Karpas-422 (cell line): ENCODE results near the gene MACROD2. TPM values are rescaled to one million over a fixed set of nuclear protein-coding genes. Genes with fewer than 3 reads are reported as not detected.

Experiments used
- DNase-seq: peaks from one replicate; pipeline ENCODE4 v3.0.0-alpha.2; 2015
- H2AFZ ChIP-seq: fragments of 200-600 bp; sonication (generic); 2 replicates; pipeline ENCODE4 v1.6.1; 2014; ENCODE audit warnings: antibody characterized with exemption, low read length, mixed read lengths
- H3K27ac ChIP-seq: fragments of 200-600 bp; sonication (generic); 2 replicates; pipeline ENCODE4 v1.5.1; 2014; ENCODE audit warnings: mild to moderate bottlenecking, low read length, moderate library complexity
- H3K27me3 ChIP-seq: fragments of 200-600 bp; sonication (generic); 2 replicates; pipeline ENCODE4 v1.6.1; 2014; ENCODE audit warnings: low read length, mixed read lengths
- H3K36me3 ChIP-seq: fragments of 200-600 bp; sonication (generic); 2 replicates; pipeline ENCODE4 v1.6.1; 2014; ENCODE audit warnings: low read length, mixed read lengths; ENCODE audit not compliant: insufficient read depth
- H3K4me1 ChIP-seq: fragments of 200-600 bp; sonication (generic); 2 replicates; pipeline ENCODE4 v1.6.1; 2014; ENCODE audit warnings: mild to moderate bottlenecking, low read length, mixed read lengths
- H3K4me2 ChIP-seq: fragments of 200-600 bp; sonication (generic); 2 replicates; pipeline ENCODE4 v1.6.1; 2014; ENCODE audit warnings: low read length, low read depth, mild to moderate bottlenecking; ENCODE audit not compliant: poor library complexity, severe bottlenecking
- H3K4me3 ChIP-seq: fragments of 200-600 bp; sonication (generic); 2 replicates; pipeline ENCODE4 v1.5.1; 2014; ENCODE audit warnings: mild to moderate bottlenecking, antibody characterized with exemption, low read length, mixed read lengths
- H3K79me2 ChIP-seq: fragments of 200-600 bp; sonication (generic); 2 replicates; pipeline ENCODE4 v1.6.1; 2014; ENCODE audit warnings: mild to moderate bottlenecking, low read length, mixed read lengths
- H3K9ac ChIP-seq: fragments of 200-600 bp; sonication (generic); 2 replicates; pipeline ENCODE4 v1.6.0; 2014; ENCODE audit warnings: low read length
- H3K9me2 ChIP-seq: fragments of 200-600 bp; sonication (generic), shearing (Covaris generic); replicated peaks from 2 replicates; pipeline ENCODE4 v1.6.0; 2014; ENCODE audit warnings: mild to moderate bottlenecking, low read length, moderate library complexity; ENCODE audit not compliant: insufficient read depth
- H3K9me3 ChIP-seq: fragments of 300-700, 200-600 bp; sonication (generic); 2 replicates; pipeline ENCODE4 v1.6.1; 2014; ENCODE audit warnings: low read length, mixed read lengths
- H4K20me1 ChIP-seq: fragments of 200-600 bp; sonication (generic); 2 replicates; pipeline ENCODE4 v1.6.1; 2014; ENCODE audit warnings: mild to moderate bottlenecking, antibody characterized with exemption, low read length, low read depth; ENCODE audit not compliant: insufficient read depth
- total RNA-seq: library from RNA; depleted of rRNA; stranded (reverse); fragments of >200 nt; shearing (Covaris generic); gene quantifications from 2 replicates; pipeline ENCODE4 v1.2.3, GENCODE V29; 2014; ENCODE audit warnings: low replicate concordance

The MACROD2 gene
- total RNA-seq, 1 experiment from 2014 or later = 0.15 TPM

GRCh38 chr20:15162079-15162647 lies 1166.8 kb downstream of the MACROD2 start:
- H3K4me2 ChIP-seq = peak overlapping the region; percentile 12
- H2AFZ ChIP-seq = no peak overlapping the region
- H3K9me3 ChIP-seq = no peaks in the 10 kb centered on the region; the same call in 1 of the 2 replicates
- H3K9ac ChIP-seq = no peak overlapping the region
- H3K4me3 ChIP-seq = no peak overlapping the region
- no peaks in the 10 kb centered on the region for H4K20me1 ChIP-seq
- DNase-seq = no peak
- no peak overlapping the region for H3K27ac ChIP-seq
- H3K36me3 ChIP-seq = no peaks in the 10 kb centered on the region
- H3K79me2 ChIP-seq = no peaks in the 10 kb centered on the region
- no peaks in the 10 kb centered on the region for H3K9me2 ChIP-seq
- no peaks in the 10 kb centered on the region for H3K27me3 ChIP-seq
- no peaks in the 10 kb centered on the region for H3K4me1 ChIP-seq

GRCh38 chr20:15163632-15164031 lies 1168.3 kb downstream of the MACROD2 start:
- no peaks in the 10 kb centered on the region for H3K27me3 ChIP-seq
- no peak overlapping the region for H3K27ac ChIP-seq
- no peaks in the 10 kb centered on the region for H3K9me2 ChIP-seq
- no peaks in the 10 kb centered on the region for H3K4me1 ChIP-seq
- H3K9me3 ChIP-seq = no peaks in the 10 kb centered on the region; the same call in 1 of the 2 replicates
- H3K9ac ChIP-seq = no peak overlapping the region
- no peaks in the 10 kb centered on the region for H4K20me1 ChIP-seq
- H2AFZ ChIP-seq = no peak overlapping the region
- DNase-seq = no peak
- no peak overlapping the region for H3K4me3 ChIP-seq
- no peaks in the 10 kb centered on the region for H3K36me3 ChIP-seq
- no peak overlapping the region for H3K4me2 ChIP-seq
- H3K79me2 ChIP-seq = no peaks in the 10 kb centered on the region

- no peak for DNase-seq
- no peak overlapping the region for H3K27ac ChIP-seq
- H3K9me3 ChIP-seq = no peaks in the 10 kb centered on the region; the same call in 1 of the 2 replicates
- H4K20me1 ChIP-seq = no peaks in the 10 kb centered on the region
- no peaks in the 10 kb centered on the region for H3K9me2 ChIP-seq
- no peaks in the 10 kb centered on the region for H3K36me3 ChIP-seq
- H3K27me3 ChIP-seq = no peaks in the 10 kb centered on the region
- no peak overlapping the region for H3K4me3 ChIP-seq
- no peak overlapping the region for H2AFZ ChIP-seq
- H3K4me2 ChIP-seq = no peak overlapping the region
- no peaks in the 10 kb centered on the region for H3K79me2 ChIP-seq
- H3K9ac ChIP-seq = no peak overlapping the region
- H3K4me1 ChIP-seq = no peaks in the 10 kb centered on the region
These were observed 1169.4 kb downstream of the MACROD2 start for GRCh38 chr20:15164726-15165125.

GRCh38 chr20:15166744-15167143 lies 1171.4 kb downstream of the MACROD2 start:
- no peak overlapping the region for H3K27ac ChIP-seq
- no peaks in the 10 kb centered on the region for H3K4me1 ChIP-seq
- no peak overlapping the region for H3K9ac ChIP-seq
- no peak overlapping the region for H3K4me2 ChIP-seq
- H3K27me3 ChIP-seq = no peaks in the 10 kb centered on the region
- no peak overlapping the region for H3K4me3 ChIP-seq
- H2AFZ ChIP-seq = no peak overlapping the region
- no peak for DNase-seq
- no peaks in the 10 kb centered on the region for H3K36me3 ChIP-seq
- no peaks in the 10 kb centered on the region for H3K79me2 ChIP-seq
- 0 out of 2 replicates have a peak, but pooled peaks cover 3% of the 10 kb centered on the region for H3K9me2 ChIP-seq
- no peaks in the 10 kb centered on the region for H4K20me1 ChIP-seq
- H3K9me3 ChIP-seq = no peaks in the 10 kb centered on the region; the same call in 1 of the 2 replicates

- Histone ChIP-seq H3K27me3 (no peaks in the 10 kb centered on the region), H3K27ac (no peak overlapping the region), H3K4me1 (no peaks in the 10 kb centered on the region), H2AFZ (no peak overlapping the region), H3K79me2 (no peaks in the 10 kb centered on the region), H3K36me3 (no peaks in the 10 kb centered on the region), H3K4me3 (no peak overlapping the region), H3K9me3 (no peaks in the 10 kb centered on the region), H3K9ac (no peak overlapping the region), H3K9me2 (0 out of 2 replicates have a peak, but pooled peaks cover 3% of the 10 kb centered on the region), H4K20me1 (no peaks in the 10 kb centered on the region), H3K4me2 (no peak overlapping the region)
- DNase-seq = no peak
These were observed 1175.7 kb downstream of the MACROD2 start for GRCh38 chr20:15171016-15171415.

- Histone ChIP-seq H3K79me2 (no peaks in the 10 kb centered on the region), H3K9me3 (peaks cover 4% of the 10 kb centered on the region), H3K27me3 (no peaks in the 10 kb centered on the region)
These were observed 1181.6 kb downstream of the MACROD2 start for GRCh38 chr20:15176929-15177328.

GRCh38 chr20:15178581-15178980 lies 1183.3 kb downstream of the MACROD2 start:
- H2AFZ ChIP-seq = no peak overlapping the region
- no peaks in the 10 kb centered on the region for H4K20me1 ChIP-seq
- H3K4me2 ChIP-seq = no peak overlapping the region
- no peaks in the 10 kb centered on the region for H3K36me3 ChIP-seq
- DNase-seq = no peak
- H3K4me1 ChIP-seq = no peaks in the 10 kb centered on the region
- H3K9me2 ChIP-seq = no peaks in the 10 kb centered on the region
- peaks cover 4% of the 10 kb centered on the region for H3K9me3 ChIP-seq
- H3K9ac ChIP-seq = no peak overlapping the region
- H3K27ac ChIP-seq = no peak overlapping the region
- H3K79me2 ChIP-seq = no peaks in the 10 kb centered on the region
- no peaks in the 10 kb centered on the region for H3K27me3 ChIP-seq
- H3K4me3 ChIP-seq = no peak overlapping the region

More at GRCh38 chr20:15176929-15177328, 1181.6 kb downstream of the MACROD2 start:
- Histone ChIP-seq H2AFZ (no peak overlapping the region), H3K9me2 (no peaks in the 10 kb centered on the region), H3K4me3 (no peak overlapping the region), H3K4me1 (no peaks in the 10 kb centered on the region), H4K20me1 (no peaks in the 10 kb centered on the region), H3K27ac (no peak overlapping the region), H3K9ac (no peak overlapping the region), H3K36me3 (no peaks in the 10 kb centered on the region), H3K4me2 (no peak overlapping the region)
- DNase-seq = no peak

- H3K36me3 ChIP-seq = no peaks in the 10 kb centered on the region
- no peak overlapping the region for H3K4me3 ChIP-seq
- no peaks in the 10 kb centered on the region for H4K20me1 ChIP-seq
- H3K9ac ChIP-seq = no peak overlapping the region
- no peaks in the 10 kb centered on the region for H3K9me2 ChIP-seq
- H3K27me3 ChIP-seq = no peaks in the 10 kb centered on the region
- no peaks in the 10 kb centered on the region for H3K79me2 ChIP-seq
- no peak overlapping the region for H3K27ac ChIP-seq
- H3K4me1 ChIP-seq = no peaks in the 10 kb centered on the region
- no peak for DNase-seq
- H2AFZ ChIP-seq = no peak overlapping the region
- no peak overlapping the region for H3K4me2 ChIP-seq
- peaks cover 4% of the 10 kb centered on the region for H3K9me3 ChIP-seq
These were observed 1184.1 kb downstream of the MACROD2 start for GRCh38 chr20:15179381-15179780.
